SK-MEL-5 (cell line): ENCODE data around the gene PYGO2. TPM values are rescaled to one million over a fixed set of nuclear protein-coding genes. Genes with fewer than 3 reads are reported as not detected.

Experiments used
- DNase-seq: peaks from one replicate; pipeline ENCODE4 v3.0.0-alpha.2; 2016; ENCODE audit warnings: low read depth, low spot score
- in situ Hi-C: cut with HindIII; loops from 2 replicates; pipeline ENCODE4 v1.10.0; 2016; ENCODE audit warnings: low sequenced_read_pairs, high pct_unique_total_duplicates, low pct_unique_long_range_greater_than_20kb
- polyA plus RNA-seq, 2 experiments: library from polyadenylated mRNA; depleted of rRNA; stranded (reverse); fragments of >200 nt; gene quantifications; 2 replicates each; pipeline ENCODE4 v1.2.3, GENCODE V29; 2015
- total RNA-seq: library from RNA; depleted of rRNA; stranded (reverse); fragments of >200 nt; shearing (Covaris generic); gene quantifications from 2 replicates; pipeline ENCODE4 v1.2.3, GENCODE V29; 2014; rRNA removed

PYGO2 gene, protein sequence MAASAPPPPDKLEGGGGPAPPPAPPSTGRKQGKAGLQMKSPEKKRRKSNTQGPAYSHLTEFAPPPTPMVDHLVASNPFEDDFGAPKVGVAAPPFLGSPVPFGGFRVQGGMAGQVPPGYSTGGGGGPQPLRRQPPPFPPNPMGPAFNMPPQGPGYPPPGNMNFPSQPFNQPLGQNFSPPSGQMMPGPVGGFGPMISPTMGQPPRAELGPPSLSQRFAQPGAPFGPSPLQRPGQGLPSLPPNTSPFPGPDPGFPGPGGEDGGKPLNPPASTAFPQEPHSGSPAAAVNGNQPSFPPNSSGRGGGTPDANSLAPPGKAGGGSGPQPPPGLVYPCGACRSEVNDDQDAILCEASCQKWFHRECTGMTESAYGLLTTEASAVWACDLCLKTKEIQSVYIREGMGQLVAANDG
- 26.9 and 30.2 TPM in 2 replicates for total RNA-seq
- 42.3 and 54.0 TPM in 2 replicates for polyA plus RNA-seq (2015; cell fraction: cytosol; rRNA removed)
- 54.8 and 60.4 TPM in 2 replicates for polyA plus RNA-seq (2015; cell fraction: nucleus; rRNA removed)

- in situ Hi-C loops, result no loop called here
- DNase-seq, result peak; percentile 72
Measured at GRCh38 chr1:154961207-154962155, at the start of gene PYGO2. Gene PYGO2, minus strand, starts transcription at chr1:154961782. Its CDS starts 206 bp downstream, at chr1:154961576.

- DNase-seq, result no peak
- in situ Hi-C loops, result no loop called here
Measured at GRCh38 chr1:155011004-155011416, 49.4 kb upstream of the PYGO2 start.

DNA sequence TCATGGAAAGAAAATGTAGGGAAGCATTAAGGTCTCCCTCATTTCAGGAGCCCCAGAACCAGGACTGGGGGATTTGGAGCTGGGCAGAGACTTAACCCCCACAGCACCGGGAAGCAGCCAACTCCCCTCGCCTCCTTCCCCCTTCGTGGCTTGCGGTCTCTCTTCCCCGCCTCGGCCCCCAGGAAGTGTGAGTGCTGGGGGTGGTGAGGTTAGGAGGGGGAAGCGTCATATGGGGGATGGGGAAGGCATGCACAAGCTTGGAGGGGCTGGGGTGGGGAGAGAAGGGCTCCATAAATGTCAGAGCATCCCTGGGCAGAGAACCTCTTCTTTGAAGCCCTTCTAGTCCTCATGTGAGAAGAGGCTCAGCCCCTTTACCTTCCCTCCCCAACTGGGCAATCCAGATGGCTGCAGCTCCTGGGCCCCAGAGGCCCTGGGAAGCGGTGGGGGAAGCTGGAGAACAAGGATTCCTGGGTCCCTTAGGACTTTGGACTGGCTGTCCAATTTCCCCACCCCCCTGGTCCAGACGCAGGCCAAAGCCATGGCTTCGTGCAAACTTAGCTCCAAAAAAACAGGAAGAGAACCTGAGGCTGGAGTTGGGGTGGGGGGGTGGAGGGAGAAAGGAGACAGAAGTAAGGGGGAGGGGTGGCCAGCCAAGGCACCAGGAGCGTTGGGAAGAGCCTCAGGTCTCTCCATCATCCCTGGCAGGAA, 48.8 kb upstream of the PYGO2 start:
- in situ Hi-C loops, result no loop called here
- DNase-seq, result no peak

DNA sequence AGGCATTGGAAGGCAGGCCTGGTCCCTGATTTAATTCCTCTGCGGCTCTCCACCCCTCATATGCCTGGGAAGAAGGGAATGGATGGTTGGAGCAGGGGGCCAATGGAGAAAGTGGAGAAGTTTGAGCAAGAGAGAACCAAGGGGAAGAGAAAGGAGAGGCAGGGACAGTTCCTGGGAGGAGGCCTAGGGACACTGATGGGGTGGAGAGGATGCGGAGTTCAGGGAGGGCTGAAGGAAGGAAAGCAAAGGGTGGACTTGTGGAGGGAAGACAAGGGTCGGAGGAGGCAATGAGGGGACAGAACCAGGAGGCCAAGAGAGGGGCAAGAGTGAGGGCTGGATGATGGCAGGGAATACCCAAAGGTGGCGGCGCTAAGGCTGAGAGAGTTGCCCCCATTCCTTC, 48.2 kb upstream of the PYGO2 start:
- in situ Hi-C loops, result no loop called here
- no peak for DNase-seq

DNA sequence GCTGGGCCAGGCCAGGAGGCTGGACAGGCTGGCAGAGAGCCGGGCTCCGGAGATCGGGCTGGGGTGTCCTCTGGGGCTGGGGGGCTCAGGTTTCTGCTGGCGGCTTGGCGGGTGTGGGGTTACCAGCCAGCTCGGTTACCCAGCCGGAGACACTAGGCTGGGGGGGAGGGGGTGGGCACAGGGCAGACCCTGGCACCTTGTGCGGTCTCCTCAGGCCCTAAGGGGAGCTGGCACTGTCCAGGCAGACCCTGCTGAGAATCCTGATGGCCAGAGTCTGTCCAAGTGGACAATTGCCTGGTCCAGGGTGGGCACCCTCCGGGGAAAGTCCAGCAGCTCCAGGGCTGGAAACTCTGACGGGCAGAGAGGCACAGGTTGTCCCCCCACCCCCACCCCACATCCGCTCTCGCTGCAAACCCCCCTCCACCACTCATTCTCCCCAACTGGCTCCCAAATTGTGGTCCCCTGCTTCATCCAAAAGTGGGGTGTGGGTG, 47.7 kb upstream of the PYGO2 start:
- in situ Hi-C loops, result no loop called here
- no peak for DNase-seq

- in situ Hi-C loops, result no loop called here
- no peak for DNase-seq
Measured at GRCh38 chr1:155008015-155008941, 46.7 kb upstream of the PYGO2 start.

- in situ Hi-C loops, result no loop called here
- no peak for DNase-seq
Measured at GRCh38 chr1:155007251-155007828, 45.8 kb upstream of the PYGO2 start.

DNA sequence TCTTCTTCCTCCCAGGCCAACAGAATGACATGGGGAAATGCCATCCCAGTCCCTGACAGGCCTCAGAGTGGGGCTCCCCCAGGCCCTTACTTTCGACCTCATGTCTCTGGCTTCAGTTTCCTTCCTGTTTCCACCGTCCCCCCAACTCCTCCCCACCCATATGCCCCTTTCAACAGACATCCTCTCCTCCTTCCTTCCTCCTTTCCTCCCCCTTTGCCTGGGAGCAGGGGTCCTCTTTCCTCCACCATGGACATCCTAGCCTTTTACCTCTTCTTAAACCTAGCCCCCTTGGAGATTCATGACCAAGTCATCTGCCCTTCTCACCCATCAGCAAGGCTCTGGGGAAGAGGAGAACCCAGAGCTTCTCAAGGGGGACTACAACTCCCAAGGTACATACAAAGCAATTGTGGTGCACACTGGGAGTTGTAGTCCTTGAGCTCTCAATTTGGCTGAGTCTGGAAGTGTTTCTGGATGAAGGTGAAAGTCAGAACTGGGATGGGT, 45.1 kb upstream of the PYGO2 start:
- in situ Hi-C loops, result no loop called here
- peak; percentile 70 for DNase-seq

- in situ Hi-C loops, result no loop called here
- no peak for DNase-seq
Measured at GRCh38 chr1:155005076-155006011, 43.8 kb upstream of the PYGO2 start.

DNA sequence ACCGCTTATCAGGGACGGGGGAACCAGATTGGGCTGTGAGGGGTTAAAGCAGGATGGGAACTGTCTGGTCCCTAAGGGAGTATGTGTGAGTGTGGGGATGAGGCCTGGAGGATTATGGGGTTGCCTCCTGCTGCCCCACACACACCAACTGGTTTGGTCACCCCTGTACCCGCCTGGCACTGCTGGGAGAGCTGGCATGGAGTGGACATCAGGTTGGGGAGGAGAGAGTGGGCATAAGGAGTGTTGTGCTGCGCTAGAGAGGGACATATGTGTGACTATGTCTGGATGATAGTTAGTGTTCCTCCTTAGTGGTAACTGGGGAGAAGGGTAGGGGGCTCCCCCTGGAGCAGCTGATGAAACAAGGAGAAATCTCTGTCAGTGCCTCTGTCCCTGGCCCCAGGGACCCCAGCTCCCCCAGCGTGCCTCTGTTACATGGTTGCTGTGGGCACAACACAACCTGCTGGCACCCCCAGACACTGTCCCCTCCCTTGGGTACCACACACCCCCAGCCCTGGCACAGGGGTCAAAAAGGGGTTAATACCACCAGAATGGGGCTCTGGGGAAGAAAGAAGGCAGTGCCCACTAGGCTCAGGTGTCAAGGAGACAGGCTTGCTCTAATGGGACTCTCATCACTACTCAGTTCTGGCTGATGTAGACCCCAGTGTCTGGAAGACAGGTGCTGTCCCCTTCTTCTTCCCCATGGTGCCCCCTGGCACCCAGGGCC, 42.9 kb upstream of the PYGO2 start:
- in situ Hi-C loops, result no loop called here
- DNase-seq, result no peak

GRCh38 chr1:155003766-155004351, 42.3 kb upstream of the PYGO2 start:
- in situ Hi-C loops, result no loop called here

DNA sequence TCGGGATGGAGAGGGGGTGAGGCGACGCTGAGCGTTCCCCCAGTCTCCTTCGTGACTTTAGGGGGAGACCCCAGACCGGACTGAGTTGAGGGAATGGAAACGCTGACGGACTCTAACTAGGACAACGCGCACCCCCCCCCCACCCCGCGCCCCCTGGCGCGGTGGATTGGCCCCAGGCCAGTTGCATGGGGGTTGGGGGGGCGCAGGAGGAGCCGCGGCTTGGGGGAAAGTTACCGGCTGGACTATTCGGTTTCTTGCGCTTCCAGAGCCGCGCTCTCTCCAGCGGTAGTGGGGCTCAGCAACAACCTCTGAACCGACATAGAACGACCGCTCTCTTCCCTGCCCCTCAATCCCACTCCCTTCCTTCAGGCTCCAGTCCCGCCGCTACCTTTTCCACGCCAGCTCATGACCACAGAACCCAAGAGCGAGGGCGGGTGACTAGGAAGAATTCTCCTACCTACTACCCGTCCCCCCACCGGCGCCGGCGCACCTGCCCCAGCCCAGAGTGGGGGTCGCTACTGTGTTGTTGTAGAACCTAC, 41.7 kb upstream of the PYGO2 start:
- DNase-seq, result no peak
- in situ Hi-C loops, result no loop called here

More at GRCh38 chr1:155003766-155004351, 42.3 kb upstream of the PYGO2 start:
- DNase-seq, result peak; percentile 57

- DNase-seq, result no peak
- in situ Hi-C loops, result no loop called here
Measured at GRCh38 chr1:155002464-155003226, 41.1 kb upstream of the PYGO2 start, which contains the start of gene ZBTB7B. Gene ZBTB7B, plus strand, starts transcription at chr1:155002802. Its CDS starts 11,859 bp downstream, at chr1:155014661.
